Endothelial cell (in vitro differentiated cells): Measurements from ENCODE around the gene SCGB1D4. TPM values are rescaled to one million over a fixed set of nuclear protein-coding genes. Genes with fewer than 3 reads are reported as not detected.

Source experiments
- DNase-seq: peaks from one replicate; pipeline ENCODE4 v3.0.0; 2021; ENCODE audit warnings: low spot score
- H3K27ac Mint-ChIP-seq: one replicate; pipeline ENCODE4 v1.8.0; 2021; ENCODE audit warnings: mixed read lengths, inconsistent platforms; ENCODE audit not compliant: unreplicated experiment
- H3K27me3 Mint-ChIP-seq: one replicate; pipeline ENCODE4 v1.8.0; 2021; ENCODE audit warnings: mild to moderate bottlenecking, moderate library complexity, mixed read lengths, inconsistent platforms; ENCODE audit not compliant: unreplicated experiment
- H3K36me3 Mint-ChIP-seq: one replicate; pipeline ENCODE4 v1.8.0; 2021; ENCODE audit warnings: mild to moderate bottlenecking, low read depth, mixed read lengths, inconsistent platforms; ENCODE audit not compliant: unreplicated experiment
- H3K4me1 Mint-ChIP-seq: one replicate; pipeline ENCODE4 v1.8.0; 2021; ENCODE audit warnings: mild to moderate bottlenecking, mixed read lengths, inconsistent platforms; ENCODE audit not compliant: unreplicated experiment
- H3K4me3 Mint-ChIP-seq: one replicate; pipeline ENCODE4 v1.8.0; 2021; ENCODE audit warnings: mild to moderate bottlenecking, mixed read lengths, inconsistent platforms; ENCODE audit not compliant: unreplicated experiment
- H3K9me3 Mint-ChIP-seq: one replicate; pipeline ENCODE4 v1.8.0; 2021; ENCODE audit warnings: mixed read lengths, inconsistent platforms; ENCODE audit not compliant: unreplicated experiment
- total RNA-seq: library from RNA; stranded (reverse); fragmentation: NEBNext Ultra II Directional; extraction: Animal tissue kit (Norgen Biotek cat#: 25700); gene quantifications from one replicate; pipeline ENCODE4 v1.2.1, GENCODE V29; 2021; ENCODE audit not compliant: unreplicated experiment
- TF ChIP-seq, protein P1 (sequence below): fragments of 200-600 bp; sonication (generic); IDR thresholded peaks from one replicate; pipeline ENCODE4 v1.5.0; 2021; ENCODE audit warnings: antibody characterized with exemption; ENCODE audit not compliant: unreplicated experiment

SCGB1D4 gene
- total RNA-seq, 1 donor from 2014 or later, result not detected

GRCh38 chr11:62273284-62273683 is 25.6 kb downstream of the SCGB1D4 start:
- Mint-ChIP-seq H3K27ac (no peak overlapping the region), H3K9me3 (no peaks in the 10 kb centered on the region), H3K27me3 (peaks cover 6% of the 10 kb centered on the region), H3K4me3 (no peak overlapping the region), H3K36me3 (no peaks in the 10 kb centered on the region), H3K4me1 (no peaks in the 10 kb centered on the region)
- DNase-seq, result no peak
- TF ChIP-seq, protein P1, sequence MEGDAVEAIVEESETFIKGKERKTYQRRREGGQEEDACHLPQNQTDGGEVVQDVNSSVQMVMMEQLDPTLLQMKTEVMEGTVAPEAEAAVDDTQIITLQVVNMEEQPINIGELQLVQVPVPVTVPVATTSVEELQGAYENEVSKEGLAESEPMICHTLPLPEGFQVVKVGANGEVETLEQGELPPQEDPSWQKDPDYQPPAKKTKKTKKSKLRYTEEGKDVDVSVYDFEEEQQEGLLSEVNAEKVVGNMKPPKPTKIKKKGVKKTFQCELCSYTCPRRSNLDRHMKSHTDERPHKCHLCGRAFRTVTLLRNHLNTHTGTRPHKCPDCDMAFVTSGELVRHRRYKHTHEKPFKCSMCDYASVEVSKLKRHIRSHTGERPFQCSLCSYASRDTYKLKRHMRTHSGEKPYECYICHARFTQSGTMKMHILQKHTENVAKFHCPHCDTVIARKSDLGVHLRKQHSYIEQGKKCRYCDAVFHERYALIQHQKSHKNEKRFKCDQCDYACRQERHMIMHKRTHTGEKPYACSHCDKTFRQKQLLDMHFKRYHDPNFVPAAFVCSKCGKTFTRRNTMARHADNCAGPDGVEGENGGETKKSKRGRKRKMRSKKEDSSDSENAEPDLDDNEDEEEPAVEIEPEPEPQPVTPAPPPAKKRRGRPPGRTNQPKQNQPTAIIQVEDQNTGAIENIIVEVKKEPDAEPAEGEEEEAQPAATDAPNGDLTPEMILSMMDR, result no peak

DNA sequence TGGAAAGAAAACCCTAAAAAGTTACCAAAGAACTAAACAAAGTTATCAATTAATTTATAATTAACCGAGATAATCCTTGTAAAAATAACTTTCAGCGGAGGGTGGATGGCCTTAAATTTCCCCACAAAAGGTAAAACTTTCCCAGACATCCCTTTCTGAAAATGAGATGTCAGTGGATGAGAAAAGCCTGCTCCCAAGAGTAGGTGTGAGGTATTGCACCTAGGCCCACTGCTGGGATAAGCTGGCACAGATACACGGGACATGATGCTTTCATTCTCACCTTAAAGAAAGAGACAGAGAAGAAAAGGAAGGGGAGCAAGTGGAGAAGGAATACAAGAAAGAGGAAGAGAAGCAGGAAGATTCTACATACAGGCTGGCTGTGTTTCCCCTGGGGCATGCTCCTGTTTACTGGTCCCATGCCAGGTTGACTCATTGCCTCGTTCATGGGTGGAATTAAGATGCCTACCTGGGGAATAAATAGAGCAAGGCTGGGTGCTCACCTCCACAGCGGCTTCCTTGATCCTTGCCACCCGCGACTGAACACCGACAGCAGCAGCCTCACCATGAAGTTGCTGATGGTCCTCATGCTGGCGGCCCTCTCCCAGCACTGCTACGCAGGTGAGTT is 29.1 kb downstream of the SCGB1D4 start, which contains the start of gene SCGB2A2:
SCGB2A2 (plus strand) TSS at position 505 of the 625 bp plus-strand sequence; CDS start at position 564, 59 bp downstream.
- Mint-ChIP-seq H3K36me3 (no peaks in the 10 kb centered on the region), H3K4me1 (no peaks in the 10 kb centered on the region), H3K4me3 (no peak within 1 kb of the TSS), H3K9me3 (no peaks in the 10 kb centered on the region), H3K27me3 (peaks cover 4% of the 10 kb centered on the region), H3K27ac (no peak within 1 kb of the TSS)
- DNase-seq, result no peak
- TF ChIP-seq, protein P1, result no peak

DNA sequence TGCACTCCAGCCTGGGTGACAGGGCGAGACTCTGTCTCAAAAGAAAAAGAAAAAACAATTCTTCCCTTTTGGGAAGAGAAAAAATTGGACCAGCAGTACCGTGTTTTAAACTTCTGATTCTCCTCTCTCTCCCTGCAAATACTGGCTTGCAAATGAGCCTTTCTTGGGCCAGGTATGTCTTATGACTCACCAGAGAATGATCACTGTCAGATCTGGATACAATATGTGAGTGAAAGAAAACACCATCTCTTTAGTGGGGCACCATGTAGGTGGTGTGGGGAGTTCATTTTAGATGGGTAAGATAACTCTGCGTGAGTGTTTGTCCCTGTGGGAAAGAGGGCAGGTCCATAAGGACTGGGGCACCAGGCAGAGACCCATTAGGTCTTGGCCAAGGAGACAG is 31.3 kb downstream of the SCGB1D4 start:
- Mint-ChIP-seq H3K36me3 (no peaks in the 10 kb centered on the region), H3K4me1 (no peaks in the 10 kb centered on the region), H3K27me3 (peaks cover 5% of the 10 kb centered on the region), H3K4me3 (no peak overlapping the region), H3K9me3 (no peaks in the 10 kb centered on the region), H3K27ac (no peak overlapping the region)
- TF ChIP-seq, protein P1, result no peak
- DNase-seq, result no peak

- H3K27ac Mint-ChIP-seq, result no peak overlapping the region
- no peaks in the 10 kb centered on the region for H3K9me3 Mint-ChIP-seq
- TF ChIP-seq, protein P1, result no peak
- peaks cover 5% of the 10 kb centered on the region for H3K27me3 Mint-ChIP-seq
- H3K36me3 Mint-ChIP-seq, result no peaks in the 10 kb centered on the region
- H3K4me3 Mint-ChIP-seq, result no peak overlapping the region
- no peaks in the 10 kb centered on the region for H3K4me1 Mint-ChIP-seq
- DNase-seq, result no peak
Measured at GRCh38 chr11:62267050-62267449, 31.8 kb downstream of the SCGB1D4 start.

DNA sequence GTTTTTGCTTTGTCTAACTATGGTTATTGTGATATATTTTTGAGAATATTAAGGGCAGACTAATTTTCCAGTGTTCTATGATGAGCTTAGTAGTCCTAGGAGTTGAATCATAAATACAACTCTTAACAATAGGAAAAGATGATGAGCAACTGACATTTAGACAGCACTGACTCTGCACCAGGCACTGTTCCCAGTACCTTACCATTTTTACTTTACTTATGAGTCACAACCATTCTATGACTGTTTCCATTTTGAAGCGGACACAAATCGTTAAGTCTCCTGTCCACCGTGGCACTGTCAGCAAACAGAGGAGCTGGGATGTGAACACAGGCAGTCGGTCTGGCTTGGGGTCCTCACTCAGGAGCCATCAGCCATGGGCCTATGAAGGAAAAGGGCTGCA is 32.3 kb downstream of the SCGB1D4 start:
- Mint-ChIP-seq H3K4me1 (no peaks in the 10 kb centered on the region), H3K27me3 (peaks cover 5% of the 10 kb centered on the region), H3K36me3 (no peaks in the 10 kb centered on the region), H3K27ac (no peak overlapping the region), H3K4me3 (no peak overlapping the region), H3K9me3 (no peaks in the 10 kb centered on the region)
- TF ChIP-seq, protein P1, result no peak
- no peak for DNase-seq
